Neuron (in vitro differentiated cells): ENCODE measurements around the gene LTO1.

ENCODE experiments used
- H2AFZ ChIP-seq: one replicate; pipeline ENCODE4 v1.6.1; 2013; ENCODE audit warnings: low read depth, mild to moderate bottlenecking, inconsistent platforms, low read length, moderate library complexity
- H3K27me3 ChIP-seq: one replicate; pipeline ENCODE4 v1.6.1; 2013; ENCODE audit warnings: low read length; ENCODE audit not compliant: insufficient read depth
- H3K36me3 ChIP-seq: one replicate; pipeline ENCODE4 v1.6.1; 2013; ENCODE audit warnings: low read length; ENCODE audit not compliant: insufficient read depth
- H3K4me1 ChIP-seq: one replicate; pipeline ENCODE4 v1.6.1; 2013; ENCODE audit warnings: low read length; ENCODE audit not compliant: insufficient read depth
- H3K4me3 ChIP-seq: 2 replicates; pipeline ENCODE4 v1.5.1; 2013; ENCODE audit warnings: mild to moderate bottlenecking, low read length, moderate library complexity
- H3K9me3 ChIP-seq: one replicate; pipeline ENCODE4 v1.6.1; 2013; ENCODE audit warnings: low read length

LTO1 gene

GRCh38 chr11:69682681-69683326 lies 7.7 kb upstream of the LTO1 start:
- Histone ChIP-seq H3K27me3 (peaks cover 4% of the 10 kb centered on the region), H3K4me1 (peaks cover 3% of the 10 kb centered on the region), H2AFZ (no peak overlapping the region), H3K36me3 (no peaks in the 10 kb centered on the region), H3K4me3 (no peak overlapping the region), H3K9me3 (no peaks in the 10 kb centered on the region)

- Histone ChIP-seq H3K27me3 (peaks cover 4% of the 10 kb centered on the region), H3K9me3 (no peaks in the 10 kb centered on the region), H3K4me1 (peaks cover 3% of the 10 kb centered on the region), H2AFZ (no peak overlapping the region), H3K4me3 (no peak overlapping the region), H3K36me3 (no peaks in the 10 kb centered on the region)
These were observed 7.1 kb upstream of the LTO1 start for GRCh38 chr11:69682221-69682620.

- Histone ChIP-seq H3K4me3 (no peak overlapping the region), H3K27me3 (peaks cover 4% of the 10 kb centered on the region), H2AFZ (no peak overlapping the region), H3K36me3 (no peaks in the 10 kb centered on the region), H3K9me3 (no peaks in the 10 kb centered on the region), H3K4me1 (peaks cover 2% of the 10 kb centered on the region)
These were observed 5.5 kb upstream of the LTO1 start for GRCh38 chr11:69680688-69681087.

GRCh38 chr11:69677749-69678148 lies 2.6 kb upstream of the LTO1 start:
- peaks cover under 1% of the 10 kb centered on the region for H3K27me3 ChIP-seq
- no peak overlapping the region for H2AFZ ChIP-seq
- H3K4me1 ChIP-seq: peaks cover 5% of the 10 kb centered on the region
- H3K9me3 ChIP-seq: no peaks in the 10 kb centered on the region
- H3K36me3 ChIP-seq: no peaks in the 10 kb centered on the region
- H3K4me3 ChIP-seq: no peak overlapping the region

- Histone ChIP-seq H3K4me3 (peak overlapping the region; percentile 72), H3K27me3 (no peaks in the 10 kb centered on the region), H3K9me3 (no peaks in the 10 kb centered on the region), H2AFZ (no peak overlapping the region), H3K36me3 (peaks cover 12% of the 10 kb centered on the region), H3K4me1 (peaks cover 8% of the 10 kb centered on the region)
These were observed 777 bp downstream of the LTO1 start for GRCh38 chr11:69674267-69674885.

- Histone ChIP-seq H2AFZ (no peak overlapping the region), H3K4me3 (no peak overlapping the region), H3K36me3 (peaks cover 28% of the 10 kb centered on the region), H3K4me1 (peaks cover 8% of the 10 kb centered on the region), H3K27me3 (no peaks in the 10 kb centered on the region), H3K9me3 (no peaks in the 10 kb centered on the region)
These were observed 3.3 kb downstream of the LTO1 start for GRCh38 chr11:69671734-69672465.

- Histone ChIP-seq H3K36me3 (peaks cover 35% of the 10 kb centered on the region), H3K27me3 (no peaks in the 10 kb centered on the region), H3K4me3 (no peak overlapping the region), H2AFZ (no peak overlapping the region), H3K9me3 (no peaks in the 10 kb centered on the region), H3K4me1 (peaks cover 8% of the 10 kb centered on the region)
These were observed 4.9 kb downstream of the LTO1 start for GRCh38 chr11:69670158-69670845.

- Histone ChIP-seq H3K4me3 (no peak overlapping the region), H2AFZ (no peak overlapping the region), H3K9me3 (no peaks in the 10 kb centered on the region), H3K4me1 (peaks cover 8% of the 10 kb centered on the region), H3K27me3 (no peaks in the 10 kb centered on the region), H3K36me3 (peaks cover 42% of the 10 kb centered on the region)
These were observed 5.7 kb downstream of the LTO1 start for GRCh38 chr11:69669486-69669885.

GRCh38 chr11:69667619-69668604 lies 7.2 kb downstream of the LTO1 start:
- no peak overlapping the region for H2AFZ ChIP-seq
- H3K4me3 ChIP-seq: no peak overlapping the region
- peaks cover 3% of the 10 kb centered on the region for H3K4me1 ChIP-seq
- H3K9me3 ChIP-seq: no peaks in the 10 kb centered on the region
- no peaks in the 10 kb centered on the region for H3K27me3 ChIP-seq
- peaks cover 47% of the 10 kb centered on the region for H3K36me3 ChIP-seq

GRCh38 chr11:69666752-69667536 lies 8.2 kb downstream of the LTO1 start:
- H3K9me3 ChIP-seq: no peaks in the 10 kb centered on the region
- peaks cover 44% of the 10 kb centered on the region for H3K36me3 ChIP-seq
- peaks cover 3% of the 10 kb centered on the region for H3K4me1 ChIP-seq
- no peak overlapping the region for H3K4me3 ChIP-seq
- H3K27me3 ChIP-seq: no peaks in the 10 kb centered on the region
- no peak overlapping the region for H2AFZ ChIP-seq

GRCh38 chr11:69666261-69666660 lies 8.9 kb downstream of the LTO1 start:
- peaks cover 38% of the 10 kb centered on the region for H3K36me3 ChIP-seq
- H3K4me1 ChIP-seq: peaks cover 3% of the 10 kb centered on the region

GRCh38 chr11:69665669-69666068 lies 9.5 kb downstream of the LTO1 start:
- Histone ChIP-seq H2AFZ (no peak overlapping the region), H3K27me3 (no peaks in the 10 kb centered on the region), H3K9me3 (no peaks in the 10 kb centered on the region), H3K4me3 (no peak overlapping the region), H3K36me3 (peaks cover 38% of the 10 kb centered on the region), H3K4me1 (peaks cover 3% of the 10 kb centered on the region)

More at GRCh38 chr11:69666261-69666660, 8.9 kb downstream of the LTO1 start:
- Histone ChIP-seq H3K9me3 (no peaks in the 10 kb centered on the region), H3K4me3 (no peak overlapping the region), H2AFZ (no peak overlapping the region), H3K27me3 (no peaks in the 10 kb centered on the region)
